Cardiac muscle cell (in vitro differentiated cells and primary cell): Measurements from ENCODE around the gene PCDH1. TPM values are rescaled to one million over a fixed set of nuclear protein-coding genes. Genes with fewer than 3 reads are reported as not detected.

Experiments
- DNase-seq, 2 donors: peaks; one replicate each; pipeline versions ENCODE4 v3.0.0 to v3.0.0-alpha.2; 2010 to 2017; ENCODE audit warnings: low read depth in 1 of 2, low spot score in 1 of 2
- H3K27ac ChIP-seq: fragments of 200-600 bp; sonication (generic); 2 replicates; pipeline ENCODE4 v1.5.1; 2016
- H3K27me3 ChIP-seq: fragments of 200-600 bp; sonication (generic); 2 replicates; pipeline ENCODE4 v1.6.0; 2016; ENCODE audit warnings: control low read depth
- H3K36me3 ChIP-seq: fragments of 200-600 bp; sonication (generic); 2 replicates; pipeline ENCODE4 v1.5.1; 2016; ENCODE audit warnings: control low read depth
- H3K4me1 ChIP-seq: fragments of 200-600 bp; sonication (generic); 2 replicates; pipeline ENCODE4 v1.8.1; 2017; ENCODE audit warnings: low read depth, mild to moderate bottlenecking, mixed run types
- H3K4me3 ChIP-seq: fragments of 200-600 bp; sonication (generic); 2 replicates; pipeline ENCODE4 v1.5.1; 2016; ENCODE audit warnings: mild to moderate bottlenecking
- H3K9me3 ChIP-seq: fragments of 200-600 bp; sonication (generic); 2 replicates; pipeline ENCODE4 v1.5.1; 2017; ENCODE audit warnings: low read depth, mild to moderate bottlenecking, control low read depth
- polyA plus RNA-seq: library from polyadenylated mRNA; unstranded; fragments of >200 nt; fragmentation: Nextera tagmentation; extraction: Ambion mirVana; gene quantifications from 2 replicates; pipeline ENCODE4 v1.2.1, GENCODE V29; 2016
- total RNA-seq: library from RNA; depleted of rRNA; stranded (reverse); fragments of >200 nt; gene quantifications from 2 replicates; pipeline ENCODE4 v1.2.3, GENCODE V29; 2016
- TF ChIP-seq, protein P1 (sequence below): IDR thresholded peaks from 2 replicates; pipeline ENCODE4 v1.5.1; 2012; ENCODE audit warnings: low read depth, mild to moderate bottlenecking, low read length

Gene PCDH1
- total and polyA plus RNA-seq, 2 experiments from 2014 or later, result 0.63 to 0.77 TPM

DNA sequence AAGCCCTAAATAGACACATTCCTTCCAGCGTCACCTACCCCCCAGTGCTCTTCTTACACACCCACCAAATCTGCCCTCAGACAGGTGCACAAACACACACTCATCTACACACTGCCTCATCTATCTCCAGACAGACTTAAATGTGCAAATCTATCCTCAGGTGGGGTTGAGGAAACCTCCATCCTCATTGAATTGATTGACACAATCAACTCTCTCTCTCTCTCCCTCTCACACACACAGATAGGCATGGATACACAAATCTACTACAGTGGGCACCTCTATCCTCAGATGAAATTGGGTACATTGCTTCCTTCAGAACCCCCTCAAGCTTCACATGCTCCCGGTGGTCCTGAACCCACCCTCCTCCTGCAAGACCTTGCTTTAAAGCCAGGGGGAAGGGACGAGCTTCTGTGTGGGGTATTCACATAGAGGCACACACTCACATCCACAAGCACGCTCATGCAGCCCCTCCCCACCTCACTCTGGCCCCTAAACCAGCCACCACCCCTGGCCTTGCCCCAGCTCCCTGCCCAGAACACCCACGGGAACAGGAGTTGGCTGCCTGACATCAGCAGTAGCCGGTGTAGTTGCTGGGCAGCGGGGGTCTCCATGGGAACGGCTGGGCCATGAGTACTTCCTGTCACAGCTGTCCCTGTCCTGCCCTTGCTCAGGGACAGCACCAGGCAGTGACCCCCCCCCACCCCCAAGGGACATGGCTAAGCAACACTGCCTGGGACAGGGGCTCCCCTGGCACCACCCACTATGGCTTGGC, 22.8 kb downstream of the PCDH1 start:
- Histone ChIP-seq H3K9me3 (no peaks in the 10 kb centered on the region), H3K4me3 (no peak overlapping the region), H3K36me3 (no peaks in the 10 kb centered on the region), H3K27me3 (no peaks in the 10 kb centered on the region), H3K27ac (no peak overlapping the region), H3K4me1 (no peaks in the 10 kb centered on the region)
- DNase-seq, result peak in 1 of 2 donors; percentile 39
- TF ChIP-seq, protein P1, sequence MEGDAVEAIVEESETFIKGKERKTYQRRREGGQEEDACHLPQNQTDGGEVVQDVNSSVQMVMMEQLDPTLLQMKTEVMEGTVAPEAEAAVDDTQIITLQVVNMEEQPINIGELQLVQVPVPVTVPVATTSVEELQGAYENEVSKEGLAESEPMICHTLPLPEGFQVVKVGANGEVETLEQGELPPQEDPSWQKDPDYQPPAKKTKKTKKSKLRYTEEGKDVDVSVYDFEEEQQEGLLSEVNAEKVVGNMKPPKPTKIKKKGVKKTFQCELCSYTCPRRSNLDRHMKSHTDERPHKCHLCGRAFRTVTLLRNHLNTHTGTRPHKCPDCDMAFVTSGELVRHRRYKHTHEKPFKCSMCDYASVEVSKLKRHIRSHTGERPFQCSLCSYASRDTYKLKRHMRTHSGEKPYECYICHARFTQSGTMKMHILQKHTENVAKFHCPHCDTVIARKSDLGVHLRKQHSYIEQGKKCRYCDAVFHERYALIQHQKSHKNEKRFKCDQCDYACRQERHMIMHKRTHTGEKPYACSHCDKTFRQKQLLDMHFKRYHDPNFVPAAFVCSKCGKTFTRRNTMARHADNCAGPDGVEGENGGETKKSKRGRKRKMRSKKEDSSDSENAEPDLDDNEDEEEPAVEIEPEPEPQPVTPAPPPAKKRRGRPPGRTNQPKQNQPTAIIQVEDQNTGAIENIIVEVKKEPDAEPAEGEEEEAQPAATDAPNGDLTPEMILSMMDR, result no peak

DNA sequence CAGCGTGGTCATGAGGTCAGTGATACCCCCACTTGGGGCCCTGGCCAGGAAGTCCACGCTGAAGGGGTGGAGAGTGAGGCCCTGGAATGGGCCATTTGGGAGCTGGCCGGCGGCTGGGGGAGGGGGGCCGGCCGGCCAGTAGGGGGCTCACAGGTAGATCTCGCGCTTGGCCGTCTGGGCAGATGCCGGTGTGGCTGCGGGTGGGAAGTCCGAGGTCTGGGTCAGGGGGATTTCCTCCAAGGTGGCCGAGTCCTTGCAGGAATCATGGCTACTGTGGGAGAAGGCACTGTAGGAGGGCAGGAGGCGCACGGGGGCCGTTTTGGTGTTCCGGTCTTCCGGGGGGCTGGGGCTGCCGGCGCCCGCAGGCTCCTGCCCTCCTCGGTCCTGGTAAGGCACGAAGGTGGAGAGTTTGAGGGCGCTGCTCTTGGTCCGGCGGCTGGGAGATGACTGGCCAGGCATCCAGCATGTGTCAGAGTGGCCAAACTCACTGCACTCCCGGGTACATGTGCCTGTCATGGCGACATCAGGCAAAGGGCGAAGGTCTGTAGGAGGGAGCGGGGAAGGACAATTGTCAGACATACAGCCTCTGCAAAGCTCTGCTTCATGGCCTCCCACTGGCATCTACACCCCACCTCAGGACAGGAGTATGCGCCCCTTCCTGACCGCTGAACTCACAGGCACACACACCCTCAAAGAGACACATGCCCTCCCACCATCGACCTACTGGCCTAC, 24.1 kb downstream of the PCDH1 start:
- H3K36me3 ChIP-seq, result no peaks in the 10 kb centered on the region
- H3K4me1 ChIP-seq, result no peaks in the 10 kb centered on the region
- no peak for DNase-seq
- H3K4me3 ChIP-seq, result no peak overlapping the region
- TF ChIP-seq, protein P1, result no peak
- no peak overlapping the region for H3K27ac ChIP-seq
- H3K27me3 ChIP-seq, result no peaks in the 10 kb centered on the region
- no peaks in the 10 kb centered on the region for H3K9me3 ChIP-seq

DNA sequence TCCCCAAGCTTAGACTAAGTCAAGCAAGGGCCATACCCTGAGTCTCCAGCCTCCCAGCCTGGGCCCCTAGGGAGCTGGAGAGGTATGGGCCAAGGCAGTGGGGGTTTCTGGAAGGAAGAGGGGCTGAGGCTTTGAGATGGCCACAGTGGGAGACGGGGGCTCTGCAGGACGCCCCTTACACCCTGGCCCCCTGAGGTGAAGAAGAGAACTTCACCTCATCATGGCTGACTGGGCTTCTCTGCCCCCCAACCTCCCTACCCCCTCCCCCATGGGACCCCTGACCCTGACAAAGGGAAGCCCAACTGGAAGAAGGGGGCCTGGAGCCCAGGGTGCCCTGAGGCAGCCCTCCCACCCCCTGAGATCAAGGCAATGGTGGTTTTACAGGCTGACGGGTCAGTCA, 25.8 kb downstream of the PCDH1 start:
- no peak overlapping the region for H3K27ac ChIP-seq
- H3K4me3 ChIP-seq, result no peak overlapping the region
- TF ChIP-seq, protein P1, result no peak
- H3K27me3 ChIP-seq, result no peaks in the 10 kb centered on the region
- no peaks in the 10 kb centered on the region for H3K9me3 ChIP-seq
- H3K4me1 ChIP-seq, result no peaks in the 10 kb centered on the region
- H3K36me3 ChIP-seq, result no peaks in the 10 kb centered on the region
- no peak for DNase-seq

DNA sequence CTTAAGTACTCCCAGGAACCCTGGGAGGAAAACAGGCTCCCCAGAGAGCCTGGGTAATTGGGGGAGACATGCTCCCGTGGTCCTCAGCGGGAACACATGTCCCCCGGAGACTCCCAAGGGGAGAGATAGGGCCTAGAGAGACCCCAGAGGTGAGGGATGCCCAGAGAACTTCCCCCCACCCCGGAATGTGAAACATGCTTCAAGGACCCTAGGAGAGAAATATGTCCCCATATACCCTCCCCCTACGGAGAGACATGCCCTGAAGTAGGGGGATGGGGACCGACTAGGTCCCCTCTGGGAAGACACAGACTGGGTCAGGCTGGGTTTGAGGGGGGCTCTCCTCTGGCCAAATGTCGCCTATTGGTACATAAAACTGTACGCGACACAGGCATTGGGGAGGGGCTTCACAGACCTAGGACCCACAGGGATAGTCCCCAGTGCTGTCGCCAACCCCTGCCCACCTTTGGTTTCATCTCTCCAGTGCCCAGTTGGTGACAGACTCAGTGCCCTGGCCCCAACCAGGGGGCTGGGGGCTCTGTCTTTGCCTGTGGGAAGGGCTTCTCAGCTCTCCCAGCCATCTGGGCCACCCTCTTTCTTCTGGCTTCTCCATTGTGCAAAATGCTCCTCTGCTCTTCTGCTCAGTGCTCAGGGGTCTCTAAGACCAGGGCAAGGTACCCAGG, 26.9 kb downstream of the PCDH1 start:
- Histone ChIP-seq H3K27me3 (no peaks in the 10 kb centered on the region), H3K4me3 (no peak overlapping the region), H3K36me3 (no peaks in the 10 kb centered on the region), H3K4me1 (no peaks in the 10 kb centered on the region), H3K27ac (no peak overlapping the region), H3K9me3 (no peaks in the 10 kb centered on the region)
- TF ChIP-seq, protein P1, result no peak
- DNase-seq, result no peak

DNA sequence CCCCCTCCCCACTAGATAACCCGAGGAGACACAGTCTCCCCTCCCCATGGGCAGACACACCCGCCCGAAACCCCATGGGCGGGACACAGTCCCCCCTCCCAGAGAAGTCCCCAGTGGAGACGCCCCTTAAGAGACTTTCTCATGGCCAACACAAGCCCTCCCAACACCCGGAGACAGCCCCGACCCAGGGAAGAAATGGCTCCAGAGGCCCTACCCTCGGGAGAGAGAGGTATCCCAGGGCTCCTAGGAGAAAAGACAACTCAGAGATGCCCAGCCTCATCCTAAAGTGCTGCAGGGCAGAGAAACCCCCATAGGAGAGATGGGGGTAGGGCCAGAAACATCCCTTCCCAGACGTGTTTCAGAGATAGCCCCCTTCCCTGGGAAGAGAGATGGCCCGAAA, 27.4 kb downstream of the PCDH1 start:
- H3K27me3 ChIP-seq, result no peaks in the 10 kb centered on the region
- TF ChIP-seq, protein P1, result no peak
- H3K4me1 ChIP-seq, result no peaks in the 10 kb centered on the region
- H3K36me3 ChIP-seq, result no peaks in the 10 kb centered on the region
- H3K9me3 ChIP-seq, result no peaks in the 10 kb centered on the region
- peak overlapping the region; percentile 69 for H3K4me3 ChIP-seq
- H3K27ac ChIP-seq, result no peak overlapping the region
- no peak for DNase-seq
